ENCODE measurements around the gene MAP2.

MAP2 gene

DNA sequence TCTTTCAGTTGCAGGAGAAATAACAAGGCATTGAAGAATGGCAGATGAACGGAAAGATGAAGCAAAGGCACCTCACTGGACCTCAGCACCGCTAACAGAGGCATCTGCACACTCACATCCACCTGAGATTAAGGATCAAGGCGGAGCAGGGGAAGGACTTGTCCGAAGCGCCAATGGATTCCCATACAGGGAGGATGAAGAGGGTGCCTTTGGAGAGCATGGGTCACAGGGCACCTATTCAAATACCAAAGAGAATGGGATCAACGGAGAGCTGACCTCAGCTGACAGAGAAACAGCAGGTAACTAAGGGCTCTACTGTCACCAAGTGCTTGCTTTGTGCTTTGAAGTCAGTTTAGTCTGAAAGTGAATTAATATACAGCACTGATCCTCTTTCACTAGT lies 229.3 kb downstream of the MAP2 start:
- DNase-seq (ENCODE audit: low spot score): no peak

DNA sequence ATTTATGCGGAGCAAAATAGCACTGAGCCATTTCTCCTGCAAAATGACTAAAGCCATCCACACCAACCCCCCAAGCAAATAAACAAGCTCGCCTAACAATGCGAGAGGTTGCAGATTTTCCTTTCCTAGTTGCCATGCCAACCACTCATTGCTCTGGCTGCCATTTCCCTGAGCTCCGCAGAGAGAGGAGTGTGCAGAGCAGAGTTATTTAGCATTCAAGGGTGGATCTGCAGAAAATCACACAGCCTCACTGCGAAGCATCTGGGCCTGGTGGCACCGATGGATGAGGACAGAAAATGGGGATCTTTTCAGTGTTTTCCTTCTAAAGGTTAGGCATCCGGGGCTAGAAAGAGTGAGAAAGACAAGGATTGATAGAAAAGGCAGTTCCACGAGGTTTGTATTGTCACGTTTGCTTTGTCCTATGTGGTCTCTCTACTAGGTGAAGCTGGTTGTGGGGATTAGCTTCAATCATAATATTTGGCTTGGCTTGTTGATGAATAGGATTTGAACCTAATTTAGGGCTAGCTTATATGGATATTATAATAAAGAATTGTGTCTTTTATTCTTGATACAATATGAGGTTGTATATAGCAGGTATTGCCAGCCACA lies 237.5 kb downstream of the MAP2 start:
- DNase-seq (ENCODE audit: low spot score): no peak

DNA sequence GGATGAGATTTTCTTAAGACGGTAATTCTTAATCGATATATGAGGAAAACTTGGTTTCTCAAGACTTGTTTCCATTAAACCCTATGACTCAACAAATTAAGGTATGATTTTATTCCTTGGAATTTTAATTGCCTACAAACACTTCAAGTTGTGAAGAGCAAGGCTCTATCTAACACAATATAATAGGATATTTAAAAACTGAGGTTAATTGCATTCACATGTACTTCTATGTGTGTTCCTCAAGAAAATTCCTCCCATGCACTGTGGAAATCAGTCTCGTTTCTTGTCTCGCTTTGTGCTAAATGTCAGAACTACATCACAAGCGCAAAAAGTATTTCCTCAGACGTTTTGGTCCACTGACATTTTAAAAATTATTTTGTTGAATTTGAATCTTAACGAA lies 238.2 kb downstream of the MAP2 start:
- no peak for DNase-seq (ENCODE audit: low spot score)

DNA sequence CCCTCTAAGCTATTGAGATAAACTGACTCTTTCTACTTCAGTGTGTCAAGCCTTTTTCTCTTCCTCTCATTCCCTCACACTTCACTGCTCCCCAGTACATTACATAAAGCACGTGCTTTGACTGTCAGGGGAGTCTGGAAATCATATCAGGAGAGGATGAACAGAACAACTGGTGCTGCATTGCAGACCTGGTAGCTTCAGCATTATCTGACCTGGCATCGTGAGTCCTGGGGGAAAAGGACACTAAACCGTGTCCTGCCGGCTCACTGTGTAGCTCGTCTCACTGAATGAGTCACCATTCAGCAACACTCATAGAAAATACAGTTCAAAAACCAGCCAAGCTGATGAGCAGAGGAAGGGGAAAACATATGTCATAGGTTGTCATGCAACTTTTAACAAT lies 239.3 kb downstream of the MAP2 start:
- no peak for DNase-seq (ENCODE audit: low spot score)

DNA sequence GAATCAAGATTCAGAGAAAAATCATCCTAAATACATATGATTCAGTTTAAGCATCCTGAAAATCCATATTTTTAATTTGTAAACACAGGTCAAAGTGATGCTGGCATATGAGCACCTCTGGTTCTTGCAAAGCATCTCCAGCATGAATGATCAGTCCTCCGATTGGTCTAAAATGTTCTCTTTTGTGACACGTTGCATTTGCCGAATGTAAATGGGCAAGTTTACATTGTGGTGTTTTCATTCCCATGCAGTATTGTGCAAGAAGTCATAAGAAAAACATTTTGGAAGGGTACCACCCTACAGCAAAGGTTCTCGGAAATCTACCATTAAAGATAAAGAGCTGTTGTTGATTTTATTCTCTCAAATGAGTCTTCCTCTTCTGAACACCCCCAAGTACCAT lies 239.8 kb downstream of the MAP2 start:
- no peak for DNase-seq (ENCODE audit: low spot score)

DNA sequence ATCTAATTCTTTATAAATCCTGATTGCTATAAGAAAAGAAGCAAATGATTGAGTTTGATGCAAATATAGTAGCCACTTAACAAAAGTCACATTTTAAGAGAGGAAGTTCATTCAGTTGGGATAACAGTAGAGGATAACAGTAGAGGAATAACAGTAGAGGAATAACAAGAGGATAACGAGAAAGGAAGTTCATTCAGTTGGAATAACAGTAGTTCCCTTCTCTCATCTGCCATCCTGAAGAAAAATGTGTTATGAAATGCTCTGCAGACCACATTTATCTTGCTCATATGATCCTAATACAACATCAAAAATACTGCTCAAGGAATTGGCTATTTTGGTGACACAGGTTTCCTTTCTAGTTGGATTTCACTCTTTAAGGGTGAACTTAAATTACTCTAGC lies 242.4 kb downstream of the MAP2 start:
- DNase-seq (ENCODE audit: low spot score): no peak

DNA sequence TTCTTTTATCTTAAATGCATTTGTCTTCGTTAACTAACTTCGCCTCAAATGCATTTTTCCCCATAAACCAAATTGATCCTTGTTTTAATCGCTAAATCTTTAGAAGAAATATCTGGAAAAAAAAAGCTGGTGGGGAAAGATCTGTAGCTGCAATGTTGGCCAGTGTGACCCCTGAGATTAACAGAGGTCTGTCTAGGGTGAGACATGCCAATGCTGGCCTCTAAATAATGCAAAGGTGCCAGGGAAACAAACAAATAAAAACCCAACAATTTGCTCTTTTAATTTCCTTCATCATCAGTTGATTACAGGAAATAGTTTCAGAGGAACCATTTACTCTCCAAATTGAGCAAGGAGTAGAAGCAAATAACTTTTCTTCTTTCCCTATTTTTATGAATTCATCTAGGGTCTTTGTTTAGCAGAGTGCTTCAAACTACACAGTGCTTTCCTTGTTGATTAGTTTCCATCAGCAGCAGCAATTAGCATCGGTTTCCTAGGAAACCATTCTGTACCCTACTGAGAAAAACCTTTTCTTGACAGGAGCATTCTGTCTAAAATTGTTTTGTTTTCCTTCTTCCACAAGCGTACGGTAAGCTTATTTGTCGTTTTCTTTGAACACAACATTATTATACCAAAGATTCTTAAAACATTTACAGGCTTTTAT lies 247.3 kb downstream of the MAP2 start:
- no peak for DNase-seq (ENCODE audit: low spot score)

DNA sequence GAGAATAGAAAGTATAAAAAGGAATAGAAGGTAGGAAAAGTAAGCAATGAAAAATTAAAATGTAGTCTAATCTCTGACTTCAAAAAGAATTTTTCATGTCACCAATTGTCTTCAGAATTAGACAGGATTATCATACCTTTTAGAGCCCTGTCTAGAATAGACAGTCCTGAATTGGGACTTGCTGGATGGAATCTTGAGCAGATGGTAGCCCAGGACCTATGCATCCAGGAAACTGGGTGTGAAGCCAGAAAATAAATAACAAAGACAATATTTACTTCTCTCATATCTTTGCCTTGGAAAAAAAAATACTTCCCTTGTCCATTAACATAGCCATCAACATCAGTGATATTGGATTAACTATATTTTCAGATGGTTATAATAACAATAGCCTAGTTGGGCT lies 250.0 kb downstream of the MAP2 start:
- DNase-seq (ENCODE audit: low spot score): no peak

DNA sequence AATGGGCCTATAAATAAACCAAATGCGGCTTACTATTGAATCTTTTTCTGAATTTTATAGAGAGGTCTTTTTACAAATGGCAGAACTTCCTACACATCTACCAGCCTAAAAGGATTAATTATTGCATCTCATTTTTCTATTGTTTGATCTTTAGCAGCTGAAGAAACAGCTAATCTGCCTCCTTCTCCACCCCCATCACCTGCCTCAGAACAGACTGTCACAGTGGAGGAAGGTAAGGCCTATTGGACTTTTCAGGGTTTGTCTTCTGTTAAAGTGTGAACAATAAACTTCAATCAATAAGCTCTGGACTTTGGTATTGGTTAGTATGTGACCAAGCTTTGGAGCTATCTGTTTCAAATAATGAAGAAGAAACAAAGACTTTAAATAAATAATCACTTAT lies 256.7 kb downstream of the MAP2 start:
- no peak for DNase-seq (ENCODE audit: low spot score)

DNA sequence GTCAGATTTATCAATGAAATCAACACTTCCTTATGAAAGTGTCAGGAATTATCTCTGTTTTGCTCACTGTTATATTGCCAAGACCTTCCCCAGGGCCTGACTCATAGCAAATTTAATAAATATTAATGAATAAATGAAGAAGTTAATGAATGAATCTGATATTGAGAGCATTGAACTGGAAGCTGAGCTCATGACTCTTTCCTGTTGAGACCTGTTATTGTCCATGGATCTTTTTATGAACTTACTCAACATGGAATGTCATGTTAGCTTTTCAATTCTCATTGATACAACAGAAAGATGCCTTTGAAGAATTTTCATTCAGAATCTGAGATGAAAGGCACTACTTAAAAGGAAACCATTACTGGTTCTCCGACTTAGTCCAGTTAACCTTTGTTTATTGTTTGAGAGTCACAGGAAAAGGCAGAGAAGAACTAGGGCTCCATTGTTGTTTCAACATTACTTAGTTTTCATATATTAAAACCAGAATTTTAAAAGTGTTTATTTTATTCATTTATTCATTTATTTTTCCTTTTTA lies 257.4 kb downstream of the MAP2 start:
- no peak for DNase-seq (ENCODE audit: low spot score)

DNA sequence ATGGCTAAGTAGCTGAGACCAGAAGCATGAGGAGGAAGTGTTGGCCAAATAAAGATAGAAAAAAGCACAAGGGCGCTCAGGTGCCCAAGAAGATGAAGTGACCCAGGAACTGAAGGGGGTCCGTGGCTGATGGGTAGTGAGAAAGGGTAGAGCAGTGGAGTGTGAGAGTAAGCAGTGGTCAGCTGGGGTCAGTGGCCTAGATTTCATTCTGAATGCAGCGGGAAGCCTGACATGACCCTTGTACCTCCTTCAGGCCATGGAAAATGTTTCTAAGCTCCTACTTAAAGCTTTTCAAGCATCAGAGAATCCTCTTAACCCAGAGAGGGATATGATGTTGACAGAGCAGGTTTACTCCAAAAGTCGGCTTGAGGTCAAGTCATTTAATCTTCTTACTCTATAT lies 258.8 kb downstream of the MAP2 start:
- DNase-seq (ENCODE audit: low spot score): no peak

DNA sequence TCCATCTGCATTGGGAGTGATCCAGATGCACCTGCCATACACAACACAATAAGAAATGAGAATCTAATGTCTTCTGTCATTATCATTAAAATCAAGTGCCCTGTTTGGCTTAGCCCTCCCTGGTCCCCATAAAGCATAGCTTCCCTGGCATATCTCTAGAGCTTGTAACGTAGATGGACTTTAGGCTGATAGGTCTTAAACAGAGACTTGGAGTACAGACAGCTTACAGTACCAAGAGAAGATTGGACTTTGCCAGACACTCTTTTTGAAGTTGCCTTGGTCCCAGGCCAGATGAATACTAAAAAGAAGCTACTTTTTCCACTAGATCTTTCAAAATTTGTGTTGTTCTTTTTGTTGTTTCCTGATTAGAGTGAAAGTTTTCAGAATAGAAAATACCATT lies 261.5 kb downstream of the MAP2 start:
- no peak for DNase-seq (ENCODE audit: low spot score)

DNA sequence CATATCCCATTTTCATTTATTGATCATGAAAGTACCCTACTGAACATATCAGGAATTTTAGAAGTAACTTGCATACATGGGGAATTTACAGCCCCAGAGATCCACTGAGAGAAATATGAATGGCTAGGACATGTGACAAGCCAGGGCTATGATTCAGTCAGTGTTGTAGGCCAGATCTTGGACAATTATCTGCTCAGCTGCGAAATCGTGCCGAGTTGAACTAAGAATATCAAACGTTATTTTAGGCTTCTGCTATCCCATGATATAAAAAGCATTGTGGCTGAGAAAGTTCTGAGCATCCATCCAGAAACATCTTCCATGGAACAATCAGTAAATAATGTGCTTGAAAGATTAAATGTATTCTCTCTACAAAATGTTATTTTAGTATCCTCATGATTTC lies 262.1 kb downstream of the MAP2 start:
- DNase-seq (ENCODE audit: low spot score): no peak

DNA sequence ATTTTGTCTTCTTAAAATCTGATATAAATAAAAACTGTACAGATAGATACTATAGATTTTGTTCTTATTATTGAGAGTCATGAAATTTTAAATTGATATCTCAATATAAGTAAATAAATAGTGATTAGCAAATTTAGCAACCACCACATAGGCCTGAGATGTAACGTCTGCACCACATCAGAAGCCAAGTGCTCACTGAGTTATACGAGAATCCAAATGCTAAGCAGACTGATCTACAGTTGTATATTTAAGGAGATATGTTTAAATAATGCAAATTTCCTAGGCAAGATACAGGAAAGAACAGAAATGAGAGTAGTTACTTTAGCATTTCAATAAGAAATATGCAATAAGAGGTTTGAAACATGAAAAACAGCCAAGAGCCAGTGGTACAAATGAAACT lies 262.6 kb downstream of the MAP2 start:
- DNase-seq (ENCODE audit: low spot score): no peak

DNA sequence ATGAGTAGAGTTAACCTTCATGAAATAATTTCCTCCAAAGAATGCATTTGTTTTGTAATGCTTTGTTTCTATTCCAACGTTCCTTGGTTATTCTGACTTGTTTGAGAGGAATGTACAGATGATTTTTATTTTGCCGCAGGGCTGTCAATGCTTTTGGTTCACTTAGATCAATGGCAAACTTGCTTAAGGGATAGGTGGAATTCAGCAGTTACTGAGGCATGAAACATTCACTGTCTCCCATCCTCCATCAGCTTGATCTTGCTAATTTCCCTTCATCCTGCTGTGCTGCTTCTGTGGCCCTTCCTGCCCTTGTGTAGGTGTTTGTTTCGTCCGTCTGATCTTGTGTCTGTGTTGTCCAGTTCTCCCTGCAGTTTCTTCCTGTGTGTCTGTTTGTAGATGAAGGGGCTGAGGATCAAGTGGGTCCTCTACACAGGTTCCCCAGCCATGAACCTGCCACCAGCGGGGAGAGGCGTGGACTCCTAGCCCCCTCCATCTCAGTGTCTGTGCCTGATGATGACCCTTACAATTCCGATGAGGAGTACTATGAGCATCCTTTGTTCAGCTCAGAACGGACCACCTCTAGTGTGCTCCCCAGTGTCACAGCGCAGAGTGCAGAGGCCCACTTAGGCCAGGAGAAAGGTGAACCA lies 263.6 kb downstream of the MAP2 start:
- DNase-seq (ENCODE audit: low spot score): no peak

DNA sequence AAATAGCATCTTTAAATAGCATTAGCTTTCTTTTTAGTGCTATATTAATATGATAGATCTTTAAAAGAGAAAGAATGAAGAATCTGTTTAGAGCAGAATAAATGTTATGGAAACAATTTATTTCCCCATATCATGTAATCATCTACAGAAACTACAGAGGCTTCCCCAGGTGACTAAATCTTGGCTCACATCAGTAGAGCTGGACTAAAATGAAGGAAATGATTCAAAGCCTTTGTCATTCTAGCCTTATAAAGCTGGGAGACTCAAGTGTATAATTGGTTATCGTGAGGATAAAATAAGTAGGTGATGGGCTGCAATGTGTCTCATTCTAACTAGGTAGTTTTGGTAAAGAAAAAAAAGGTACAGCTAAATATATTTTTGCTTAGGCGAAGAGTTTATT lies 264.5 kb downstream of the MAP2 start:
- DNase-seq (ENCODE audit: low spot score): no peak

DNA sequence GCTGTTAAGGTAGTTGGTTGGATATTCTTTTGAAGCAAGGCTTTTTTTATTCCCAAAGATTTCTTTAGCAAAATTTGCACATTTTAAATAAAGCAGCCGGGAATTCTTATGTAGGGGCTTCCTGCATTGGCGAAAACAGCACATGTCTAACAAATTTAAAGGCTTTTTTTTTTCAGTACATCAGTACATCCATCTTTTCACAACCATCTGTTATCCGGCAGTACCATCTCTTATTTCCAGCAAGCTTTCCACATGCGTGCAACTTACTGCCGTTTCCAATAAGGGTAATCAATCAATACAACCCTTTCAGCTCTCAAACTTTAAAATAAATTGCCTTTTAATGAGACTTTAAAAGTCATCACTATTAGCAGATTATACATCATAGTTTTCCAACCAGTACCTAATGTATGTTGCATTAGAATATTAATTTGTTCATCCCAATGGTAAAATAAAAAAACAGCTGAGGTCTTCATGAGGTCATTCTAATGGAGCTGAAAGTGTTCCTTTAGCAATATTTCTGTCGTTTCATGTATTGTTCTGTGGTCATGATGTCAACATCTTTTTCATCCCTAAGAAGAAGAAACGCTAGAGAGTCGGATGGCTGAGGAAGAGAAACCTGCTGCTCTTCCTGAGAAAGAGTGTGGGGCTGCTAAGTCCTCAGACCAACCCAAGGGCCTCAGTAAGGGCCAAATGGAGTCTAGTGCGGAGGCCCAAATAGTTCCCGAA lies 266.3 kb downstream of the MAP2 start:
- no peak for DNase-seq (ENCODE audit: low spot score)

DNA sequence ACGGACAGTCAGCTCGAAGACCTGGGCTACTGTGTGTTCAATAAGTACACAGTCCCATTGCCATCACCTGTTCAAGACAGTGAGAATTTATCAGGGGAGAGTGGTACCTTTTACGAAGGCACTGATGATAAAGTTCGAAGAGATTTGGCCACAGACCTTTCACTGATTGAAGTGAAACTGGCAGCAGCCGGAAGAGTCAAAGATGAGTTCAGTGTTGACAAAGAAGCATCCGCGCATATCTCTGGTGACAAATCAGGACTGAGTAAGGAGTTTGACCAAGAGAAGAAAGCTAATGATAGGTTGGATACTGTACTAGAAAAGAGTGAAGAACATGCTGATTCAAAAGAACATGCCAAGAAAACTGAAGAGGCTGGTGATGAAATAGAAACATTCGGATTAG lies 270.9 kb downstream of the MAP2 start:
- DNase-seq (ENCODE audit: low spot score): no peak

DNA sequence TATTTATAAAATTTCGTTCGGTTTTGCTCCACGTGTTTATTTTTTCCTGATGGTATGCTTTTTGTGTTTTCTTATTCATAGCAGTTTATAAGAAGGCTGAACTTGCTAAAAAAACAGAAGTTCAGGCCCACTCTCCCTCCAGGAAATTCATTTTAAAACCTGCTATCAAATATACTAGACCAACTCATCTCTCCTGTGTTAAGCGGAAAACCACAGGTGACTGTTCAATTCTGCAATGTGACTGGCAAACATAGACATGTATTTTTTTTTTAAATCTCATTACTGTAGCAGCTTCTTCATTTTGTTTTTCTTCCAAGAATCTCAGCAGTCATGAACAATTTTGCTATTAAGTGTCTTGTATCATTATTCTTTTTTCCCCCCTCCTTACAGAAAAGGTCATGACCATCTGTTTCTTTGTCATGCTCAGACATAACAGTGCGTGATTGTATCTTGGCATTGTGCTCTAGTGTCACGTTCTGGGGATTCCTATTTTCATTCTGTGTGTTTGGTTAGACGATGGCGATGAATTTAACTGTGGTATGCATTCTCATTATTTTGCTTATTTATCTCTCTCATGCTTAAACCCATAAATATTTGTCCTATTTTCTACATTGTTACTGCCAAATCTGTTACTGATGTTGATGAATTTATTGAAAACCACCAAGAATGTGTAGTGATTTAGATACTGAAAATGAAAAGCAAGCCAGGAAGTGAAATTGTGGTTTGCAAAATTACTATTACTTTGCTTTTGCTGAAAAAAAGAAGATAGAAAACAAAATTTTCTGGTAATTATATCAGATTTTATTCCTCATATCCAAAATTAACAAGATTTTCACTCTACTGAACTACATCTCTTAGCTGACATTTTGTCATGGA lies 273.2 kb downstream of the MAP2 start:
- DNase-seq (ENCODE audit: low spot score): no peak

DNA sequence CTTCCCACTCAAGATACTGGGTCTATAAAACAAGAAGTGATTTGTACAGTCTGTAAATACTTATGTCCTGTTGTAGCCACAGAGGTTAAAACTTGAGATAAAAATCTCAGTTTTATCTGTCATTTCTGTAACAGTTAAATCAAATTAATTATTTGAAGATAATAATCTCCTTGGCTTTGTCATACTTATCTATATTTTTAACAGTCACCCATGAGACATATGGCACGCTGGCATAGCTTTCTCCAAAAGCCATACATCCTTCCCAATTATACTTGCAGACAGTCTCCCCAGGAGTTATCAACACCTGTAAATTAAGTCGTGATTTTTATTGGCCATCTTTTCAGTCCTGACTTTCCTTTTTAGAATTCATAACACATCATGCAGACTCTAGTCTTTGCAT lies 278.9 kb downstream of the MAP2 start:
- no peak for DNase-seq (ENCODE audit: low spot score)

DNA sequence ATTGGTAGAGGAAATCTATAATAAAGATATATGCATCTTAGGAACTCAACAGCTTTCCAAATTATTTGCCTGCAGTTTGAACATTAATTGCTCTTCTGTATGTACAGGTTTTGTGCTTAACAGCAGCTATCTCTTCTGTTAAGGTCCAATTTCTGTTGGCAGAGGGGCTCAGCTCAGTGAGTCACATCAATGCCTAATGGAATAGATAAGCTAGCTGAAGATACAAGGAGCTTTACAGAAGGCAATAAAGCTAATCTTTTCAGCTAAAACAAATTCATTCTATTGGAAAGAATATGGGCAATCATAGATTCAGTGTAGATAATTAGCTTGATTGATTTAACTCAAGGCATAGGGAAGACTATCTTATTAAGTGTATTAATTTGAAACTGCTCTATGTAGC lies 289.4 kb downstream of the MAP2 start:
- DNase-seq (ENCODE audit: low spot score): no peak

DNA sequence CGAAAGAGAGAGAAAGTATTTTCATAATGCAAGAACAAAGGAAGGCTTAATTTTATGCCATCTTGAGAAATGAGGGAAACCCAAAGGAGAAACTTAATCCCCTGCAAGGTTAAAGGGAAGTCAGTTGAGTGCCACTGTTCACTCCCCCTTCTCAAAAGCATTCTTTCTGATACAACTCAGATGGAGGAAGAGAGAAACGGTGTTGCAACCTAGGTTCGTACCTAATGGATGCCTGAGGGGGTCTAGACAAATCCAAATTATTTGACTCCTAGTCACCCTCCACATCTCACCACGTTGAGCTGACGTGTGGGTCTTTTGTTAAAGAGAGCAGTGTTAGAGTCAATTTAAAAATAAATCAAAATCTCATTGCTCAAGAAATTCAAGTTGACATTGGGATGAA lies 295.2 kb downstream of the MAP2 start:
- no peak for DNase-seq (ENCODE audit: low spot score)

All from hematopoietic multipotent progenitor cell treated with erythropoietin and hydrocortisone succinate and interleukin-3 and kit ligand, for 15 days (in vitro differentiated cells).